H1 (cell line): ENCODE measurements around the gene KCTD8. TPM values are rescaled to one million over a fixed set of nuclear protein-coding genes. Genes with fewer than 3 reads are reported as not detected.

Source experiments
- CHD1 ChIP-seq: IDR thresholded peaks from 2 replicates; pipeline ENCODE4 v1.6.1; 2012; ENCODE audit warnings: low read depth, low read length, improper control_type of control experiment
- CREB1 ChIP-seq: IDR thresholded peaks from 2 replicates; pipeline ENCODE4 v1.6.1; 2012; ENCODE audit warnings: inconsistent platforms
- CTBP2 ChIP-seq: IDR thresholded peaks from 2 replicates; pipeline ENCODE4 v1.7.0; 2011; ENCODE audit warnings: borderline replicate concordance, mild to moderate bottlenecking, moderate library complexity, mixed read lengths, low read length; ENCODE audit not compliant: insufficient read depth, insufficient read length
- E2F6 ChIP-seq: IDR thresholded peaks from 2 replicates; pipeline ENCODE4 v1.6.1; 2012; ENCODE audit warnings: inconsistent platforms
- TCF12 ChIP-seq: IDR thresholded peaks from 2 replicates; pipeline ENCODE4 v1.6.1; 2011; ENCODE audit warnings: low read depth, mild to moderate bottlenecking, low read length
- polyA plus RNA-seq, 7 experiments: library from polyadenylated mRNA; depleted of rRNA in 3 of 7; stranded (reverse) in 5 of 7; unstranded in 2 of 7; fragments of >200 nt in 5 of 7; fragments of 200-250 nt in 2 of 7; gene quantifications; 1 replicate in 5 of 7; 2 replicates in 1 of 7; 4 replicates in 1 of 7; pipeline versions ENCODE4 v1.2.1 to v1.2.3, GENCODE V29; 2011 to 2013; ENCODE audit warnings: missing spikeins in 2 of 7, mixed read lengths in 2 of 7
- total RNA-seq: library from RNA; stranded (reverse); fragmentation: NEBNext Ultra II Directional; extraction: Animal tissue kit (Norgen Biotek cat#: 25700); gene quantifications from 2 replicates; pipeline ENCODE4 v1.2.1, GENCODE V29; 2021

Gene KCTD8
- total and polyA plus RNA-seq, 2 of the 8 experiments (the other 6 are each of a cell fraction or from before 2014, with no cell fraction given): 2.9 to 3.7 TPM

- TF ChIP-seq TCF12 (no peak), CTBP2 (no peak), CREB1 (no peak), E2F6 (no peak), CHD1 (no peak)
Measured at GRCh38 chr4:44147571-44148075, 301.0 kb downstream of the KCTD8 start (continued).
